ENCODE measurements around the gene ACKR4. TPM values are rescaled to one million over a fixed set of nuclear protein-coding genes. Genes with fewer than 3 reads are reported as not detected.

Gene ACKR4
- total RNA-seq = 0.42 and 0.64 TPM in 2 replicates
- long read RNA-seq, partial matches to known transcripts = 0 of 3 reads
- long read RNA-seq, other reads (novel, unspliced or antisense) = 0 of 3 reads

DNA sequence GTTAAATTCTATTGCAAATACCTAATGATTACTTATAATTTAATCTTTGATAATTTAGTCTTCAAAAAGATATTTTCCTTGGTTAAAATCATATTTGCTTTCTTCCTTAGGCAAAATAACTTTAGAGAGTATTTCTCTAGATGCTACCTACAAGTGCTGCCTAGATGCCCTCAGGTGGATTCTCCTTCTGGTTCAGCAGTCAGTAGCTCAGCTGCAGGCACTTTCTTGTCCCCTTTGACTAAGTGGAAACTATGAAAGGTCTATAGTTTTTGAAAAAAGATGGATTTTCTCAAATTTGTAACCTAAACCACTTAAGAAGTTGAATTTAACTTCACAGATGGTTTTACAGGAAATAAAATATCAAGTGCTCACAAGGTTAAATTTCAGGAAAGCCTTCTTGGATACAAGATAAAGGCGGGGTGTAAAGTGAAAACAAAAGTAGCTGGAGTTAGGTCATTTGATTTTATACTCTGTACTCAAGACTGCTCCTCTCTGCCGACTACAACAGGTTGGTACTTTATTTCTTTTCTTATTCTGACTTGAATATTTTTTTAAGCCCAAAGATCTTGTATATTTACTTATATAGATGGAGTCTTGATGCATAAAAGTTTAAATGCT lies at the start of gene ACKR4:
Gene ACKR4 (plus strand): TSS at position 455 of the 618 bp plus-strand sequence. CDS start 3,128 bp downstream, outside the sequence.
- DNase-seq (ENCODE audit: extremely low spot score, unreplicated experiment) = no peak
- Mint-ChIP-seq H3K36me3 (ENCODE audit: unreplicated experiment) (peaks cover 5% of the 10 kb centered on the region), H3K9me3 (ENCODE audit: unreplicated experiment) (no peaks in the 10 kb centered on the region), H3K4me1 (ENCODE audit: unreplicated experiment) (peaks cover 53% of the 10 kb centered on the region), H3K4me3 (ENCODE audit: unreplicated experiment) (peak within 1 kb of the TSS; percentile 60), H3K27me3 (ENCODE audit: unreplicated experiment) (no peaks in the 10 kb centered on the region), H3K27ac (ENCODE audit: unreplicated experiment) (peak within 1 kb of the TSS; percentile 45)
- TF ChIP-seq, protein P1, sequence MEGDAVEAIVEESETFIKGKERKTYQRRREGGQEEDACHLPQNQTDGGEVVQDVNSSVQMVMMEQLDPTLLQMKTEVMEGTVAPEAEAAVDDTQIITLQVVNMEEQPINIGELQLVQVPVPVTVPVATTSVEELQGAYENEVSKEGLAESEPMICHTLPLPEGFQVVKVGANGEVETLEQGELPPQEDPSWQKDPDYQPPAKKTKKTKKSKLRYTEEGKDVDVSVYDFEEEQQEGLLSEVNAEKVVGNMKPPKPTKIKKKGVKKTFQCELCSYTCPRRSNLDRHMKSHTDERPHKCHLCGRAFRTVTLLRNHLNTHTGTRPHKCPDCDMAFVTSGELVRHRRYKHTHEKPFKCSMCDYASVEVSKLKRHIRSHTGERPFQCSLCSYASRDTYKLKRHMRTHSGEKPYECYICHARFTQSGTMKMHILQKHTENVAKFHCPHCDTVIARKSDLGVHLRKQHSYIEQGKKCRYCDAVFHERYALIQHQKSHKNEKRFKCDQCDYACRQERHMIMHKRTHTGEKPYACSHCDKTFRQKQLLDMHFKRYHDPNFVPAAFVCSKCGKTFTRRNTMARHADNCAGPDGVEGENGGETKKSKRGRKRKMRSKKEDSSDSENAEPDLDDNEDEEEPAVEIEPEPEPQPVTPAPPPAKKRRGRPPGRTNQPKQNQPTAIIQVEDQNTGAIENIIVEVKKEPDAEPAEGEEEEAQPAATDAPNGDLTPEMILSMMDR (IDR thresholded peaks at IDR 0.05) = no peak

DNA sequence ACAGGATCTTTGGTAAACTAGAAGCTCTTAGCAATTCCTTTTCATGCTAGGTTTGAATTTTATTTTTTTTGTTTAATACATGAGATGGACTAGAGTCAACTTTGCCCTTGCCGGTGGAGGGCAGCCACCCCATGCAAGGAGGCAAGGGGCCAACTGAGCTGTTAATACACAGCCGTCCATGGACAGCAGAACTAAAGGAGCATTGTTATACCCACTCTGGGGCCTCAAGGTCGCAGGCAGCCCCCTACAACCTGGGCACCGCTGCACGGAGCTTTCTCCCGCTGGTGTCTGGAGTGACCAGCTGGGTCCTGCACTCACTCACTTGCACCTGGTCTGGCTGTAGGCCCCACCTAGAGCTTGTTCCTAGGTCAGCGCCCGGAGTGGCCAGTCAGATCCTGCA lies 47.9 kb upstream of the ACKR4 start:
- Mint-ChIP-seq H3K9me3 (ENCODE audit: unreplicated experiment) (no peaks in the 10 kb centered on the region), H3K36me3 (ENCODE audit: unreplicated experiment) (no peaks in the 10 kb centered on the region), H3K4me1 (ENCODE audit: unreplicated experiment) (peaks cover 35% of the 10 kb centered on the region), H3K27ac (ENCODE audit: unreplicated experiment) (no peak overlapping the region), H3K27me3 (ENCODE audit: unreplicated experiment) (no peaks in the 10 kb centered on the region), H3K4me3 (ENCODE audit: unreplicated experiment) (no peak overlapping the region)
- DNase-seq (ENCODE audit: extremely low spot score, unreplicated experiment) = no peak
- TF ChIP-seq, protein P1 (IDR thresholded peaks at IDR 0.05) = no peak

DNA sequence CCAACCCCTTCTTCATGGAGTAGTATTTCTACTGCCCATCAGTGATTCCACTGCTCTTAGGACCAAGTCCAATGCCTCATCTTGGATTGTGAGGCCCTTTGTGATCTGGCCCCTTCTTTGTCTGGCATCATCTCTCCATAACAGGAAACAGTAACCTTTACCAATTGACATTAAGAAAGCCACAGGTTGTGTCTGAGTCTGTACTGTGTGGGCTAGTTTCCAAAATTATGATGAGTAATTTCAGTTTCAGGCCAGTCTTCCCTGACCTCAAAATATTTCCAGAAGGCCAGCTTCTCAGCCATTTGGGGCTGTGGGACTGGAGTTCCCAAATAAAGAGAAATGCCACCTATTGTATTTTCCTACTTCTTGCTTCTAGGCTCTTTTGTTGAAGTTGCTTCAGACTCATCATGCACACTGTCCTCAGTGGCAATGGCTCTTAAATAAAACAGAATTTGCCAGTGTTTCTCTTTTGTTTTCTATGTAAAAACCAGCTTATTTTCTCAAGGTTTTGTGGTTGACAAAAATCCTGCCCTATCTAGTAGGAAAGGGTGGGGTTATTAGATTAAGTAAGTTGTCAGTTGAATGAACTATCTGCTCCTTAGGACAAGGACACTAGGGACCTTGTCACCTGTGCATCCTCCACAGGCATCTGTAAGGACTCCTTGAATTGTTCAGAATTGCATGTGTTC lies 47.0 kb upstream of the ACKR4 start:
- TF ChIP-seq, protein P1 (IDR thresholded peaks at IDR 0.05) = no peak
- H3K27ac Mint-ChIP-seq (ENCODE audit: unreplicated experiment) = peak overlapping the region; percentile 20

DNA sequence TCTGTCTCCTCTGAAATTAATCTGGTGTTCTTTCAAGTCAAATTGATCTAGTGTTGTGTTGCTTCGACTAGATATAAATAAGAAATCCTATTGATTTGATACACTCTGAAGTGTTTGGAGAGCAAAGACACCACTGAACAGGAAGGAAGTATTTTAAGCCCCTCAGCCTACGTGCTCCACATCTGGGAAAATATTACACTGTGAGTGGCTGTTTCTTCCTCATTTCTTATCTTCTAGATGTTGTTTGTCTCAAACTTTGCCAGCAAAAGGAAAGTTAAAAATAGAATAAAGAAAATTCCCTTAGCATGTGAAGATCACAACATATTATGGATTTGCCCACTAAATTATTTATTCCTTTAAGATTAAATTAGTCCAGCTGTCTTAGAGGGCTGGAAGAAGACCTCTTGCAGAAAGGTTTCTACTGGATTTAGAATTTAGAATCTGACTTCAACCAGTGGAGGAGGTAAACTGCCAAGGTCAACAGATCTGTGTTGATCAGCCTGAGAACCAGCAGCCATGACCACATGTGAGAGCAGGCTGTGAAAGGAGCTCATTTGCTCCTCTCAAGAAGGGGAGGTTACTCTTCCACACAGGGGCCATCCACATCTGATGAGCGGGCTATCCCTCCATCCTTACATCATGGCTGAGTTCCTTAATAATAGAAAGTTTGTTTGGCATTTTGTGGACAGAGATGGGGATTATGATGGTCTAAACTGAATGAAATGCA lies 46.3 kb upstream of the ACKR4 start:
- H3K4me1 Mint-ChIP-seq (ENCODE audit: unreplicated experiment) = peaks cover 42% of the 10 kb centered on the region
- TF ChIP-seq, protein P1 (IDR thresholded peaks at IDR 0.05) = no peak
- DNase-seq (ENCODE audit: extremely low spot score, unreplicated experiment) = no peak
- H3K27ac Mint-ChIP-seq (ENCODE audit: unreplicated experiment) = peak overlapping the region; percentile 20
- no peaks in the 10 kb centered on the region for H3K27me3 Mint-ChIP-seq (ENCODE audit: unreplicated experiment)
- no peaks in the 10 kb centered on the region for H3K36me3 Mint-ChIP-seq (ENCODE audit: unreplicated experiment)
- no peaks in the 10 kb centered on the region for H3K9me3 Mint-ChIP-seq (ENCODE audit: unreplicated experiment)
- H3K4me3 Mint-ChIP-seq (ENCODE audit: unreplicated experiment) = no peak overlapping the region

More for the DNA sequence above, 47.0 kb upstream of the ACKR4 start:
- Mint-ChIP-seq H3K4me1 (ENCODE audit: unreplicated experiment) (peaks cover 42% of the 10 kb centered on the region), H3K27me3 (ENCODE audit: unreplicated experiment) (no peaks in the 10 kb centered on the region), H3K9me3 (ENCODE audit: unreplicated experiment) (no peaks in the 10 kb centered on the region), H3K36me3 (ENCODE audit: unreplicated experiment) (no peaks in the 10 kb centered on the region), H3K4me3 (ENCODE audit: unreplicated experiment) (no peak overlapping the region)
- DNase-seq (ENCODE audit: extremely low spot score, unreplicated experiment) = no peak

DNA sequence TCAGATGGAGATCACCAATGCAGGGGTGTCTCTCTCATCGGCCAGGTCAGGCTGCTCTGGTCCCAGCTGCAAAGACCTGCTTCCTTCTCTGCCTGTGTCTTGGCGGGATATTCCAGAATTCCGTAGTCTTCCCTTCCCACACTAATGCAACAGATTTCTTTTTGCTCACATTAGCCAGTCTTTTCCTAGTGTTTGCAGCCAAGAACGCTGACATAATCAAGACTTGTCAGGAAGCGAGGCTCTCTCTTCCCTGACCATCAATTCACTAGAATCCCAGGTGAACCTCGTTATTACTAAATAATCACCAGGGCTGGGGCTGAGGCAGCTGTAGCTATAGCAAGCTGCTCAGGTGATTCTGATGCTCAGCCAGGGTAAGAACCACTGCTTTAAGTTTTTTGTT lies 43.2 kb upstream of the ACKR4 start:
- Mint-ChIP-seq H3K9me3 (ENCODE audit: unreplicated experiment) (no peaks in the 10 kb centered on the region), H3K27ac (ENCODE audit: unreplicated experiment) (no peak overlapping the region), H3K36me3 (ENCODE audit: unreplicated experiment) (peaks cover 6% of the 10 kb centered on the region), H3K4me1 (ENCODE audit: unreplicated experiment) (peaks cover 48% of the 10 kb centered on the region), H3K4me3 (ENCODE audit: unreplicated experiment) (no peak overlapping the region), H3K27me3 (ENCODE audit: unreplicated experiment) (no peaks in the 10 kb centered on the region)
- no peak for DNase-seq (ENCODE audit: extremely low spot score, unreplicated experiment)
- TF ChIP-seq, protein P1 (IDR thresholded peaks at IDR 0.05) = no peak

Data from osteocyte (in vitro differentiated cells).